GM18867 (cell line): ENCODE data around the gene CKM.
"Not testable (repeated sequence)": the region's sequence is repeated elsewhere in the genome, so short reads cannot be mapped to it uniquely, and the experiment has no call there.

ENCODE experiments used
- ATAC-seq: cut with Tn5 transposase; IDR thresholded peaks from one replicate; pipeline ENCODE4 v1.9.1; 2021; ENCODE audit warnings: mild to moderate bottlenecking, moderate library complexity; ENCODE audit not compliant: unreplicated experiment

The CKM gene

GRCh38 chr19:45294291-45295029 lies 28.2 kb downstream of the CKM start:
- ATAC-seq, result no peak

GRCh38 chr19:45293682-45294081 lies 29.0 kb downstream of the CKM start:
- ATAC-seq, result no peak

GRCh38 chr19:45291834-45292233 lies 30.8 kb downstream of the CKM start:
- no peak for ATAC-seq

- ATAC-seq, result no peak
Observed at GRCh38 chr19:45290381-45290931, 32.2 kb downstream of the CKM start.

GRCh38 chr19:45283443-45284033 lies 39.1 kb downstream of the CKM start:
- ATAC-seq, result no peak

- ATAC-seq, result no peak
Observed at GRCh38 chr19:45280471-45280961, 42.2 kb downstream of the CKM start.

- no peak for ATAC-seq
Observed at GRCh38 chr19:45279587-45280192, 43.0 kb downstream of the CKM start.

- no peak for ATAC-seq
Observed at GRCh38 chr19:45278087-45278486, 44.6 kb downstream of the CKM start.

- ATAC-seq, result no peak
Observed at GRCh38 chr19:45276284-45276687, 46.4 kb downstream of the CKM start.

- no peak for ATAC-seq
Observed at GRCh38 chr19:45275370-45275971, 47.2 kb downstream of the CKM start.

GRCh38 chr19:45273521-45273855 lies 49.2 kb downstream of the CKM start:
- ATAC-seq, result no peak

- no peak for ATAC-seq
Observed at GRCh38 chr19:45271735-45272108, 51.0 kb downstream of the CKM start.

GRCh38 chr19:45271098-45271734 lies 51.5 kb downstream of the CKM start:
- no peak for ATAC-seq

- not testable (repeated sequence) for ATAC-seq
Observed at GRCh38 chr19:45269939-45270338, 52.7 kb downstream of the CKM start.

GRCh38 chr19:45267296-45267695 lies 55.4 kb downstream of the CKM start:
- ATAC-seq, result no peak

GRCh38 chr19:45265375-45265774 lies 57.3 kb downstream of the CKM start:
- ATAC-seq, result no peak

GRCh38 chr19:45264781-45265317 lies 57.8 kb downstream of the CKM start:
- ATAC-seq, result no peak

- no peak for ATAC-seq
Observed at GRCh38 chr19:45263013-45263412, 59.7 kb downstream of the CKM start.

GRCh38 chr19:45262570-45262969 lies 60.1 kb downstream of the CKM start:
- ATAC-seq, result no peak

GRCh38 chr19:45258862-45259261 lies 63.8 kb downstream of the CKM start:
- ATAC-seq, result no peak

- no peak for ATAC-seq
Observed at GRCh38 chr19:45256836-45257235, 65.8 kb downstream of the CKM start.
